GM21825 (cell line): ENCODE data around the gene FSTL4.
"Not testable (repeated sequence)": the region's sequence is repeated elsewhere in the genome, so short reads cannot be mapped to it uniquely, and the experiment has no call there.

Experiments used
- ATAC-seq: cut with Tn5 transposase; IDR thresholded peaks from one replicate; pipeline ENCODE4 v1.9.1; 2021; ENCODE audit warnings: mild to moderate bottlenecking, moderate library complexity; ENCODE audit not compliant: unreplicated experiment

FSTL4 gene

GRCh38 chr5:133559960-133560359, 52.4 kb downstream of the FSTL4 start:
- no peak for ATAC-seq

- no peak for ATAC-seq
These were observed 55.8 kb downstream of the FSTL4 start for GRCh38 chr5:133556551-133556950.

GRCh38 chr5:133554279-133554678, 58.1 kb downstream of the FSTL4 start:
- ATAC-seq = no peak

- ATAC-seq = no peak
These were observed 59.3 kb downstream of the FSTL4 start for GRCh38 chr5:133552925-133553525.

- ATAC-seq = no peak
These were observed 65.8 kb downstream of the FSTL4 start for GRCh38 chr5:133546500-133546899.

GRCh38 chr5:133544346-133544745, 68.0 kb downstream of the FSTL4 start:
- no peak for ATAC-seq

GRCh38 chr5:133539818-133540217, 72.5 kb downstream of the FSTL4 start:
- no peak for ATAC-seq

GRCh38 chr5:133538718-133539117, 73.6 kb downstream of the FSTL4 start:
- no peak for ATAC-seq

GRCh38 chr5:133535241-133535929, 77.0 kb downstream of the FSTL4 start:
- not testable (repeated sequence) for ATAC-seq

- no peak for ATAC-seq
These were observed 77.8 kb downstream of the FSTL4 start for GRCh38 chr5:133534566-133534965.

GRCh38 chr5:133533541-133533940, 78.8 kb downstream of the FSTL4 start:
- no peak for ATAC-seq

- ATAC-seq = no peak
These were observed 80.7 kb downstream of the FSTL4 start for GRCh38 chr5:133531594-133531993.

- ATAC-seq = no peak
These were observed 81.2 kb downstream of the FSTL4 start for GRCh38 chr5:133531178-133531577.

GRCh38 chr5:133530270-133530669, 82.1 kb downstream of the FSTL4 start:
- no peak for ATAC-seq

- no peak for ATAC-seq
These were observed 83.5 kb downstream of the FSTL4 start for GRCh38 chr5:133528841-133529240.

- ATAC-seq = no peak
These were observed 85.0 kb downstream of the FSTL4 start for GRCh38 chr5:133527311-133527710.

- ATAC-seq = no peak
These were observed 86.0 kb downstream of the FSTL4 start for GRCh38 chr5:133526368-133526767.

- ATAC-seq = no peak
These were observed 87.2 kb downstream of the FSTL4 start for GRCh38 chr5:133525126-133525525.

GRCh38 chr5:133524666-133525065, 87.7 kb downstream of the FSTL4 start:
- no peak for ATAC-seq

GRCh38 chr5:133523961-133524586, 88.3 kb downstream of the FSTL4 start:
- ATAC-seq = no peak

GRCh38 chr5:133523013-133523658, 89.2 kb downstream of the FSTL4 start:
- no peak for ATAC-seq

- no peak for ATAC-seq
These were observed 90.5 kb downstream of the FSTL4 start for GRCh38 chr5:133521801-133522200.
